GM23338 (cell line): ENCODE data around the gene PHC2. TPM values are rescaled to one million over a fixed set of nuclear protein-coding genes. Genes with fewer than 3 reads are reported as not detected.

Experiments
- ATAC-seq: fragments of 200-7000 bp; cut with Tn5 transposase; 3 replicates; pipeline ENCODE4 v1.9.1; 2020
- DNase-seq: peaks from one replicate; pipeline ENCODE4 v3.0.0-alpha.2; 2015; ENCODE audit warnings: low spot score
- H2AFZ ChIP-seq: fragments of 200-600 bp; sonication (generic); 2 replicates; pipeline ENCODE4 v1.8.0; 2016; ENCODE audit warnings: antibody characterized with exemption, mild to moderate bottlenecking, moderate library complexity
- H3F3A ChIP-seq: fragments of 200-600 bp; sonication (generic); replicated peaks from 2 replicates; pipeline ENCODE4 v1.8.0; 2017; ENCODE audit warnings: antibody characterized with exemption, mixed run types, low read depth
- H3K27ac ChIP-seq: fragments of 200-600 bp; sonication (generic); 2 replicates; pipeline ENCODE4 v1.6.1; 2016; ENCODE audit warnings: low read depth
- H3K27me3 ChIP-seq: fragments of 200-600 bp; sonication (generic); 2 replicates; pipeline ENCODE4 v1.8.0; 2016; ENCODE audit warnings: mild to moderate bottlenecking, mixed run types, moderate library complexity; ENCODE audit not compliant: insufficient read depth
- H3K36me3 ChIP-seq: fragments of 200-600 bp; sonication (generic); 2 replicates; pipeline ENCODE4 v1.8.0; 2016; ENCODE audit warnings: mild to moderate bottlenecking; ENCODE audit not compliant: insufficient read depth
- H3K4me1 ChIP-seq: fragments of 200-600 bp; sonication (generic); 2 replicates; pipeline ENCODE4 v1.8.0; 2016; ENCODE audit warnings: mild to moderate bottlenecking, moderate library complexity; ENCODE audit not compliant: insufficient read depth
- H3K4me2 ChIP-seq: fragments of 200-600 bp; sonication (generic); 2 replicates; pipeline ENCODE4 v1.7.1; 2017; ENCODE audit warnings: mixed run types
- H3K4me3 ChIP-seq: fragments of 200-600 bp; sonication (generic); 2 replicates; pipeline ENCODE4 v1.6.1; 2016; ENCODE audit warnings: mixed run types
- H3K79me2 ChIP-seq: fragments of 200-600 bp; sonication (generic); replicated peaks from 2 replicates; pipeline ENCODE4 v1.8.0; 2017; ENCODE audit warnings: mild to moderate bottlenecking; ENCODE audit not compliant: insufficient read depth
- H3K9me2 ChIP-seq: fragments of 200-600 bp; sonication (generic); 2 replicates; pipeline ENCODE4 v1.8.0; 2017; ENCODE audit not compliant: insufficient read depth
- H4K20me1 ChIP-seq: fragments of 200-600 bp; sonication (generic); replicated peaks from 2 replicates; pipeline ENCODE4 v1.8.0; 2017; ENCODE audit warnings: mild to moderate bottlenecking; ENCODE audit not compliant: insufficient read depth
- H3K27ac Mint-ChIP-seq: 2 replicates; pipeline ENCODE4 v1.8.0; 2020; ENCODE audit warnings: inconsistent platforms, mild to moderate bottlenecking, moderate library complexity, mixed read lengths
- H3K27me3 Mint-ChIP-seq: 3 replicates; pipeline ENCODE4 v1.8.0; 2022; ENCODE audit warnings: low read depth, mild to moderate bottlenecking, moderate library complexity, mixed read lengths, inconsistent platforms; ENCODE audit not compliant: insufficient read depth, poor library complexity
- H3K36me3 Mint-ChIP-seq: 3 replicates; pipeline ENCODE4 v1.8.0; 2021; ENCODE audit warnings: low read depth, mild to moderate bottlenecking, inconsistent platforms, moderate library complexity, mixed read lengths
- H3K4me1 Mint-ChIP-seq: 3 replicates; pipeline ENCODE4 v1.8.0; 2020; ENCODE audit warnings: mild to moderate bottlenecking, inconsistent platforms, mixed read lengths
- H3K4me3 Mint-ChIP-seq: 3 replicates; pipeline ENCODE4 v1.8.0; 2021; ENCODE audit warnings: moderate library complexity, mild to moderate bottlenecking, inconsistent platforms, mixed read lengths
- H3K9me3 Mint-ChIP-seq: 3 replicates; pipeline ENCODE4 v1.8.0; 2020; ENCODE audit warnings: moderate library complexity, mild to moderate bottlenecking, inconsistent platforms, mixed read lengths
- EZH2 ChIP-seq: fragments of 200-600 bp; sonication (generic); IDR thresholded peaks from one replicate; pipeline ENCODE4 v1.8.0; 2017; ENCODE audit warnings: antibody characterized with exemption, mild to moderate bottlenecking, low read depth; ENCODE audit not compliant: unreplicated experiment
- EZH2phosphoT487 ChIP-seq: fragments of 200-600 bp; sonication (generic); IDR thresholded peaks from one replicate; pipeline ENCODE4 v1.8.1; 2018; ENCODE audit warnings: antibody characterized with exemption; ENCODE audit not compliant: unreplicated experiment
- JUNB ChIP-seq: IDR thresholded peaks from one replicate; pipeline ENCODE4 v1.6.1; 2016; ENCODE audit warnings: antibody characterized with exemption; ENCODE audit not compliant: unreplicated experiment
- POLR2AphosphoS5 ChIP-seq: IDR thresholded peaks from 2 replicates; pipeline ENCODE4 v1.6.1; 2016; ENCODE audit warnings: antibody characterized with exemption, low read depth
- REST ChIP-seq: IDR thresholded peaks from one replicate; pipeline ENCODE4 v1.6.1; 2018; ENCODE audit warnings: antibody characterized with exemption; ENCODE audit not compliant: unreplicated experiment
- STAT1 ChIP-seq: IDR thresholded peaks from one replicate; pipeline ENCODE4 v1.6.1; 2016; ENCODE audit warnings: antibody characterized with exemption; ENCODE audit not compliant: unreplicated experiment
- polyA plus RNA-seq: library from polyadenylated mRNA; unstranded; fragments of >200 nt; fragmentation: Nextera tagmentation; extraction: Ambion mirVana; gene quantifications from 2 replicates; pipeline ENCODE4 v1.2.1, GENCODE V29; 2016
- total RNA-seq: library from RNA; depleted of rRNA; stranded (reverse); fragments of >200 nt; shearing (Covaris generic); gene quantifications from 2 replicates; pipeline ENCODE4 v1.2.3, GENCODE V29; 2014
- TF ChIP-seq, protein P1 (sequence below): fragments of 250-450 bp; sonication (Bioruptor Pico); IDR thresholded peaks from 2 replicates; pipeline ENCODE4 v1.5.0; 2020; ENCODE audit warnings: mild to moderate bottlenecking, moderate library complexity

The PHC2 gene
- total and polyA plus RNA-seq, 2 experiments from 2014 or later: 1.7 to 7.3 TPM

DNA sequence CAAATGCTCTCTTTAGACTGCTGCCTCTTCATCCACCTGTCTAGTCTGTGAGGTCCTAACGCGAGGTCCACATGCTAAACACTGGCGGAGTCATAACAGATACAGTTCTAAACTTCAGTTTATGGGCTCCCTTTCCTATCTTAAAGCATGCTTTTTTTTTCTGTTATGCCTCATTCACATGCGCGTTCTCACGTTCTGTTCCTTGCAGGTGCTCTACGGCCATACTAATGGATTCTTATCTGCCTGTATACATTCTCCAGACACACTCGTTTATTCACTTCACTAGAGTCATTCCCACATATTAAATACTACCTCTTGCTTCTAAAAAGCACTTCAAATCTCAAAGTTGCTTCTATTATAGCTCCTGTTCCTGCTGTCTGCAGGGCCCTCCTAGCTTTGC is 38.7 kb downstream of the PHC2 start (continued):
- TF ChIP-seq REST (no peak), JUNB (no peak)
- TF ChIP-seq, protein P1, sequence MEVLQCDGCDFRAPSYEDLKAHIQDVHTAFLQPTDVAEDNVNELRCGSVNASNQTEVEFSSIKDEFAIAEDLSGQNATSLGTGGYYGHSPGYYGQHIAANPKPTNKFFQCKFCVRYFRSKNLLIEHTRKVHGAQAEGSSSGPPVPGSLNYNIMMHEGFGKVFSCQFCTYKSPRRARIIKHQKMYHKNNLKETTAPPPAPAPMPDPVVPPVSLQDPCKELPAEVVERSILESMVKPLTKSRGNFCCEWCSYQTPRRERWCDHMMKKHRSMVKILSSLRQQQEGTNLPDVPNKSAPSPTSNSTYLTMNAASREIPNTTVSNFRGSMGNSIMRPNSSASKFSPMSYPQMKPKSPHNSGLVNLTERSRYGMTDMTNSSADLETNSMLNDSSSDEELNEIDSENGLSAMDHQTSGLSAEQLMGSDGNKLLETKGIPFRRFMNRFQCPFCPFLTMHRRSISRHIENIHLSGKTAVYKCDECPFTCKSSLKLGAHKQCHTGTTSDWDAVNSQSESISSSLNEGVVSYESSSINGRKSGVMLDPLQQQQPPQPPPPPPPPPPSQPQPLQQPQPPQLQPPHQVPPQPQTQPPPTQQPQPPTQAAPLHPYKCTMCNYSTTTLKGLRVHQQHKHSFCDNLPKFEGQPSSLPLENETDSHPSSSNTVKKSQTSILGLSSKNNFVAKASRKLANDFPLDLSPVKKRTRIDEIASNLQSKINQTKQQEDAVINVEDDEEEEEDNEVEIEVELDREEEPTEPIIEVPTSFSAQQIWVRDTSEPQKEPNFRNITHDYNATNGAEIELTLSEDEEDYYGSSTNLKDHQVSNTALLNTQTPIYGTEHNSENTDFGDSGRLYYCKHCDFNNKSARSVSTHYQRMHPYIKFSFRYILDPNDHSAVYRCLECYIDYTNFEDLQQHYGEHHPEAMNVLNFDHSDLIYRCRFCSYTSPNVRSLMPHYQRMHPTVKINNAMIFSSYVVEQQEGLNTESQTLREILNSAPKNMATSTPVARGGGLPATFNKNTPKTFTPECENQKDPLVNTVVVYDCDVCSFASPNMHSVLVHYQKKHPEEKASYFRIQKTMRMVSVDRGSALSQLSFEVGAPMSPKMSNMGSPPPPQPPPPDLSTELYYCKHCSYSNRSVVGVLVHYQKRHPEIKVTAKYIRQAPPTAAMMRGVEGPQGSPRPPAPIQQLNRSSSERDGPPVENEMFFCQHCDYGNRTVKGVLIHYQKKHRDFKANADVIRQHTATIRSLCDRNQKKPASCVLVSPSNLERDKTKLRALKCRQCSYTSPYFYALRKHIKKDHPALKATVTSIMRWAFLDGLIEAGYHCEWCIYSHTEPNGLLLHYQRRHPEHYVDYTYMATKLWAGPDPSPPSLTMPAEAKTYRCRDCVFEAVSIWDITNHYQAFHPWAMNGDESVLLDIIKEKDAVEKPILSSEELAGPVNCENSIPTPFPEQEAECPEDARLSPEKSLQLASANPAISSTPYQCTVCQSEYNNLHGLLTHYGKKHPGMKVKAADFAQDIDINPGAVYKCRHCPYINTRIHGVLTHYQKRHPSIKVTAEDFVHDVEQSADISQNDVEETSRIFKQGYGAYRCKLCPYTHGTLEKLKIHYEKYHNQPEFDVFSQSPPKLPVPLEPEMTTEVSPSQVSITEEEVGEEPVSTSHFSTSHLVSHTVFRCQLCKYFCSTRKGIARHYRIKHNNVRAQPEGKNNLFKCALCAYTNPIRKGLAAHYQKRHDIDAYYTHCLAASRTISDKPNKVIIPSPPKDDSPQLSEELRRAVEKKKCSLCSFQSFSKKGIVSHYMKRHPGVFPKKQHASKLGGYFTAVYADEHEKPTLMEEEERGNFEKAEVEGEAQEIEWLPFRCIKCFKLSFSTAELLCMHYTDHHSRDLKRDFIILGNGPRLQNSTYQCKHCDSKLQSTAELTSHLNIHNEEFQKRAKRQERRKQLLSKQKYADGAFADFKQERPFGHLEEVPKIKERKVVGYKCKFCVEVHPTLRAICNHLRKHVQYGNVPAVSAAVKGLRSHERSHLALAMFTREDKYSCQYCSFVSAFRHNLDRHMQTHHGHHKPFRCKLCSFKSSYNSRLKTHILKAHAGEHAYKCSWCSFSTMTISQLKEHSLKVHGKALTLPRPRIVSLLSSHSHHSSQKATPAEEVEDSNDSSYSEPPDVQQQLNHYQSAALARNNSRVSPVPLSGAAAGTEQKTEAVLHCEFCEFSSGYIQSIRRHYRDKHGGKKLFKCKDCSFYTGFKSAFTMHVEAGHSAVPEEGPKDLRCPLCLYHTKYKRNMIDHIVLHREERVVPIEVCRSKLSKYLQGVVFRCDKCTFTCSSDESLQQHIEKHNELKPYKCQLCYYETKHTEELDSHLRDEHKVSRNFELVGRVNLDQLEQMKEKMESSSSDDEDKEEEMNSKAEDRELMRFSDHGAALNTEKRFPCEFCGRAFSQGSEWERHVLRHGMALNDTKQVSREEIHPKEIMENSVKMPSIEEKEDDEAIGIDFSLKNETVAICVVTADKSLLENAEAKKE (CRISPR knock-in tag): no peak

GRCh38 chr1:33391343-33392078 is 39.4 kb downstream of the PHC2 start:
- Histone ChIP-seq H3K4me1 (peaks cover 3% of the 10 kb centered on the region; the same call in 1 of the 2 replicates), H4K20me1 (no peaks in the 10 kb centered on the region; the same call in 1 of the 2 replicates), H3K79me2 (no peaks in the 10 kb centered on the region), H2AFZ (no peak overlapping the region), H3K4me3 (no peak overlapping the region), H3K36me3 (no peaks in the 10 kb centered on the region), H3F3A (no peaks in the 10 kb centered on the region), H3K27ac (no peak overlapping the region), H3K4me2 (no peak overlapping the region), H3K9me2 (no peaks in the 10 kb centered on the region), H3K27me3 (no peaks in the 10 kb centered on the region)
- H3K27me3 Mint-ChIP-seq: peaks cover 3% of the 10 kb centered on the region
- H3K4me1 Mint-ChIP-seq: peaks cover 24% of the 10 kb centered on the region; the same call in 2 of the 3 replicates
- no peaks in the 10 kb centered on the region for H3K36me3 Mint-ChIP-seq
- H3K4me3 Mint-ChIP-seq: no peak overlapping the region
- no peak overlapping the region for H3K27ac Mint-ChIP-seq
- no peaks in the 10 kb centered on the region for H3K9me3 Mint-ChIP-seq
- ATAC-seq (no peak; the same call in 2 of the 3 replicates), DNase-seq (no peak)
- TF ChIP-seq STAT1 (no peak), POLR2AphosphoS5 (no peak), EZH2 (no peak), EZH2phosphoT487 (no peak)
